ENCODE results near the gene MDFIC2.

Gene MDFIC2

DNA sequence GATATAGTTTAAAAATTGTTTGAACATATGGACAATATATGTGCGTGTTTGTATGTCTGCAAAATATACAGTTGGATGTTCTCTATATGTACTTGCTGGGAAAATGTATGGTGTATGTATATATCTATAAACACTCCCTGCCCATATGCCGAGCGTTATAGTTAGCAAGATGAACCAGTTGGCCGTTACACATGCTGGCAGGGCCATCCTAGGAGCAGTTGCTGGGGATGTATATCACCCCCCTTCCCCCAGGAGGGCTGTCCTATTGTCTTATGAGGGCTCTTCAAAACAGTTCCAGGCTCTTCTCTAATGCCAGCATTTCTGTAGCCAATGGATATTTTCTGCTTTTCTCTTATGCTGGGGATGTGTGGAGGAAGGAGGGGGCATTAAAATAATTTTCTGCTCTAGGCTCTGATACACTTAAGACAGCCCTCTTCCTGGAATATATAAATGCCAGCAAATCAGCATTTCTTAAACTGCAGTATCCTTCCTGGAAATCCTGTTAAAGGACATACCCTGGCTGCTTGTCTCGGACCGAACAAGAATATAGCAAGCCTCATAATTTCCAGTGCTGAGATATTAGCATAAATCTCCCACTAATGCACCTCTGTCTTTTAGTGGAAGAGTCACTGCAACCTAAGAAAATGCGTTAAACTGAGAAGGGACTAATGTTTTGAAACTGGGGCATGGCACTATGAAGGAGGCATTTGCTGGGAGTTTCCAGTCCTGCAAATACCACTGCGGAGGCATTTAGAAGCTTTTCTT lies 134.4 kb downstream of the MDFIC2 start:
- no peak for DNase-seq

DNA sequence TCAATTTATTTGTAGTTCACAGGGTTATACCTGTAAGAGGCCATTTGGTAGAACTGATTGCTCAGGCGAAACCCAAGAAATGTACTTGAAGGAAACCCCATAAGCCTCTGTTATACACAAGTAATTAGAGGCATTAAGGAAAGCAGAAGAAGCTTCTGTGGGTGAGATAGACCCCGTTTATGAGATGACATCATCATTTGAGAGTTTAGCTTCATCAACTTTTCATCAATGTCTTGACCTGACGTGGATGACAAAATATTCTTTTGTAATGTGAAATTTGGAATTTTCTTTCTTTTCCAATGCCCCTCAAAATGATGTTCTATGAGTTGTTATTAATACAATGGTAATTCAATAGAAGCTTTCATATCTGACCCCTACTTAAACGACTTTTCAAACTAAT lies 136.2 kb downstream of the MDFIC2 start:
- no peak for DNase-seq

DNA sequence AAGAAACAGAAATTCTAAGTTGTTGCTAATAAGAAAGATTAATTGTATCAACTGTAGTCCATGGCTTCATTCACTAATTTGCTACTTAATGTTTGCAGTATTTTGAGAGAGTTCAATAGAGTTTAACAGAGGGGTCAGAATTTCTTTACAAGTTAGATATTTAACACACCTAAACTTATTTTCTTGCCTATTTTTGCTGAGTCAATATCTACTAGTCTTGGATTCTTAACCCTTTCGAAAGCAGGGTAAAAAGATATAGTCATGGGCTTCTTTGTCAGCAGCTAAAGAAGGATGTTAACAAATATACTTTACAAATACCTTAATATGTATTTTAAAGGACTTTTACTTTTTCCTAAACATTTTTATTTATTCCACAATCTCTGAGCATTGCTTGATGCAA lies 155.6 kb downstream of the MDFIC2 start:
- no peak for DNase-seq

DNA sequence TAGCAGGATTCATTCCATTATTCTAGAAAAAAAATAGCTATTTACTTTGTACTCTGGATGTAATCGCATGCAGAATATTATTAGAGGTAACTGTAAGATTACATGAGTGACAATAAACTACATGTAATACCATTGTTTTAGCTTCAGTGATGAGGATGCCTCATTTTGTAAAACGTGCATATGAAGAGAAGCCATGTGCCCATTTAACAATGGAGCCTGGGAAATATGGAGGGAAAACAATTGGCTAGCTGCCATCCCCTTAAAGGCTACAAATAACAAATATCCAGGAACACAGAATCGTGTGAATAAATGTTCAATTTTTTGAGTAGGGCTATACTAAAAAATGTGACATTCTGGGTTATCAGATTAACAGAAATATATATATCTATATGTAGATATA lies 161.8 kb downstream of the MDFIC2 start:
- no peak for DNase-seq

DNA sequence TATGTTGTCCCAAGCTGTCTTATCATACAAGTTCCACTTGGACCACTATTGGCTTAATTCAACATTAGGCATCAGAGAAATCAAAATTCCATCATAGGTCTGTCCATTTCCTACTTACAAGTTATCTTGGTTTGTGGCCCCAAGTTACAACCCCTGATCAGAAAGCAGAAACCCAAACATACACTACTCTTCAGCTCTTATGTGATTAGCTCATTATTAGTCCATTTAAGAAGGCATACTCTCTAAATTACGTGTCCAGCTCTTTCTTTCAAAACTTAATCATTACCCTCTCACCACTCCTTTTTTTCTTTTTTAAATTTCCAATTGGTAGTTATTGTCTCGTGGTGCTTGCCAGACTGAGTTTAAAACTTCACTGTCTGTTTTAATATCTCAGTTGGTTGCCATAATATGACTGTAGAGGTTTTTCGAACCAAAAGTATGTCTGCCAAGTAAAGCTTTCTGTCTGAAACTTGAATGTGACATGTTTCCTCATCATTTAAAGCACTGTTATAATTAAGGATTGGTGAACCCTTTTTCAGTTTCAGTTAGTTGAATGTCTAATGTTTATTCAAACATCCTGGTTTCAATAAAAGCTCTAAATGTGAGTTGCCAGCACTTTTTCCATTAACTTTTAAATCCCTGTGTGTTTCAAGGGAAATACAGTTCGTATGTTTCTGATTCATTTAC lies 162.6 kb downstream of the MDFIC2 start:
- no peak for DNase-seq

Data from CD4-positive, alpha-beta T cell treated with Interleukin-17A for 1 hour (primary cell).